GM18909 (cell line): ENCODE measurements around the gene APOBEC3B.
A peak's percentile ranks its signal among the peaks of the same experiment; 100 is the strongest.
"Not testable (repeated sequence)": the region's sequence is repeated elsewhere in the genome, so short reads cannot be mapped to it uniquely, and the experiment has no call there.

Experiments used
- ATAC-seq: cut with Tn5 transposase; IDR thresholded peaks from one replicate; pipeline ENCODE4 v1.9.1; 2021; ENCODE audit warnings: mild to moderate bottlenecking; ENCODE audit not compliant: unreplicated experiment, poor library complexity

Gene APOBEC3B

GRCh38 chr22:38965614-38966379 lies 16.4 kb upstream of the APOBEC3B start:
- no peak for ATAC-seq

DNA sequence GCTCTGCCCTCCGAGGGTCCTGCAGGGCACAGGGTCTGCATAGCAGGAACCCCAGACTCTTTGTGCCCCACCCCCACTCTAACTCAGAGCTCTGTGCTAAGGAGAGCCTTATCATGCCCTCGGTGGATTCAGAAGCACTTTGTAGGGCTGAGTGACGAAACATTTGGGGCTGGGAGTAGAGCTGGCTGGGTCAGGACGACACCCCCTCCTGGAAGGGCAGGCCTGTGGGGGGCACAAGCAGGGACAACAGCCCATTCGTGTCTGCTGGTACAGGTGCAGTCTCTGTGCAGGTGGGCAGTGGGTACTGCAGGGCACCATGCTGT lies 15.8 kb upstream of the APOBEC3B start:
- no peak for ATAC-seq

- ATAC-seq = no peak
Measured at GRCh38 chr22:38966942-38967341, 15.2 kb upstream of the APOBEC3B start.

DNA sequence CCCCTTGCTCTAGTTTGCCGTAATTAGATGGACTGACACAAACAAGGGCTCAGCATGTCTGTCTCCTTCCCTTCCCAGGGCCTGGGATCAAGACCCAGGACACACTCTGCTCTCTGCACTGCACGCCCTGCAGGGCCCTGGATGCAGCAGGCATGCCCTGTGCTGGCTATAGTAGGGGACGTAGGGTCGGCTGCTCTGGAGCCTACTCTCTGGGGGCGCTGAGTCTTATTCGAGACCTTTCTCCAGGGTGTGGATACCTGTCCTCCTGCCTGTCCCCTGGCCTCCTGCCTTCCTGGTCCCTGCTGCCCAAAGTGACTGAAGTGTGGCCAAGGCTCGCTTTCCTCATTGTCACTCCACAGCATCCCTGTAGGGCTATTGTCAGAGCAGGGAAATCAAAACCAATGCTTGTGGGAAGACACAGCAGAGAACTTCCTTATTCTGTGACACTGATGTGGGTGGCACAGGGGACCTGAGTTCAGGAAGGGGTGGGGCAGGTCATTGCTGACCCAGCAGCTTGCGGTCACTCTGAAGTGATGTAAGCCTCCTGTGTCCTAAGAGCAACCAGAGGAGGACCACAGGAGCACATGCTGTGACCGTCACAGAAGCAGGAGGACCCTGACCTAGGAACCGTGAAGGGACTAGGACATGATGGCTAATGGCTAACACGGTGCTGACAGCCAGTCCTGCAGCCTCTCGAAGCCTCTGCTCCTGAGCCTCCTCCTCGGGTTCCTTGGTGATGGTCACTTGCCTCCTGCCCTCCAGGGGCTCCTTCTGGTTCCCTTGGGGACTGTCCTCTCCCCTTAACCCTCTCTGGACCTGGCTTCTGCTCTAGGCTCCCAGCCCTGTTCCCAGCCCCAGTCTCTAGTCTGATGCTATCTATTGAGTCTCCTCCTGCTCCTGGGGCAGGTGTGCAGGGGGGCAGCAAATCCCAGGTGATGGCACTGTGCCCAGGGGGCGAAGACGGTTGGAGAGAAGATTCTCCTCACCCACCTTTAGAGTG lies 14.4 kb upstream of the APOBEC3B start:
- ATAC-seq = no peak

GRCh38 chr22:38968801-38969200 lies 13.3 kb upstream of the APOBEC3B start:
- no peak for ATAC-seq

DNA sequence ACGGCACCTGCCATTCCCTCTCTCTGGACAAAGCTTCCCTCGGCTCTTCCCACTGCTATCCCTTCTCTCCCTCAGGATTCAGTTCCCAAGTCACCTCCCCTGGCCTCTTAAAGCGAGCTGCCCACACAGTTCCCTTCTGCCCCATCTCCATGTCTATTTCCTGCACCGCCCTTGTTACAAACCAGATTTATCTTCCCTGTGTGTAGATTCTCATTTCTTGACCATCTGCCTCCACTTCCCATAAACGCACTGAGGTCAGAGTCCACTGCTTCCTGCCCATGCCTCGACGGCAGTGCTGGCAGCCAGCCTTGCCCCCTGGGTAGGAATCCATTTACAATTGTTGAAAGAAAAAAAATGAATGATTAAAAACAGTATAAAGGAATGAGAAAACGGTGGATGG lies 11.6 kb upstream of the APOBEC3B start:
- no peak for ATAC-seq

DNA sequence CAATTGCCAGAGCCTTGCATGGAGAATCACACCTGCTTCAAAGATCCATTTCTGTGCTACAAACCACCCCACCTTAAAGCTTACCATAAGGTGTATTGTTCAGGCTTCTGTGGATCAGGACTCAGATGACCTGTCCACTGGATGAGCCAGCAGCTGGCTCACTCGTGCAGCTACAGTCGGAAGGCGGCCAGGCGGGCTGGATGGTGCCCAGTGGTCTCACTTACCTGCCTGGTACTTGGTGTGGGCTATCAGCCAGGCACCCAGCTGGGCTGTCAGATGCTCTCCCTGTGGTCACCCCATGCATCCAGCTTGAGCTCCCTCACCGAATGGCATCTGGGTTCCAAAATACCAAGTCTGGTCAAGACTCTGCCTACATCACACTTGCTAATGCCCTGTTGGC lies 10.9 kb upstream of the APOBEC3B start:
- no peak for ATAC-seq

- ATAC-seq = no peak
Measured at GRCh38 chr22:38971791-38972190, 10.4 kb upstream of the APOBEC3B start.

DNA sequence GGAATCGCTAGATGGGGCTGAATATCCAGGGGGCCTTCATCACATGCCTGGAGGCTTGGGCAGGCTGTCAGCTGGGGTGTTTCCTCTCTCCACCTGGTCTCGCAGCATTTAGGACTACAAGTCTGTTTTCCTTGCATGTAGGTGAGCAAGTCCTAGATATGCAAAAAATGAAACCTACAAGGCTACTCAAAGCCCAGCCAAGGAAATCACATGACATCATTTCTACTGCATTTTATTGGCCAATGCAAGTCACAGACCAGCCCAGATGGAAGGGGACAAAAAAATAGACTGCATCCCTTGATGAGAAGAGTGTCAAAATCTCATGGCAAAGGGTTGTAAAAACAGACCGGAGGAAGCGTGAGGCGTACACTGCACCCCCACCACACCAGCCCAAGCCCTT lies 9.6 kb upstream of the APOBEC3B start:
- no peak for ATAC-seq

DNA sequence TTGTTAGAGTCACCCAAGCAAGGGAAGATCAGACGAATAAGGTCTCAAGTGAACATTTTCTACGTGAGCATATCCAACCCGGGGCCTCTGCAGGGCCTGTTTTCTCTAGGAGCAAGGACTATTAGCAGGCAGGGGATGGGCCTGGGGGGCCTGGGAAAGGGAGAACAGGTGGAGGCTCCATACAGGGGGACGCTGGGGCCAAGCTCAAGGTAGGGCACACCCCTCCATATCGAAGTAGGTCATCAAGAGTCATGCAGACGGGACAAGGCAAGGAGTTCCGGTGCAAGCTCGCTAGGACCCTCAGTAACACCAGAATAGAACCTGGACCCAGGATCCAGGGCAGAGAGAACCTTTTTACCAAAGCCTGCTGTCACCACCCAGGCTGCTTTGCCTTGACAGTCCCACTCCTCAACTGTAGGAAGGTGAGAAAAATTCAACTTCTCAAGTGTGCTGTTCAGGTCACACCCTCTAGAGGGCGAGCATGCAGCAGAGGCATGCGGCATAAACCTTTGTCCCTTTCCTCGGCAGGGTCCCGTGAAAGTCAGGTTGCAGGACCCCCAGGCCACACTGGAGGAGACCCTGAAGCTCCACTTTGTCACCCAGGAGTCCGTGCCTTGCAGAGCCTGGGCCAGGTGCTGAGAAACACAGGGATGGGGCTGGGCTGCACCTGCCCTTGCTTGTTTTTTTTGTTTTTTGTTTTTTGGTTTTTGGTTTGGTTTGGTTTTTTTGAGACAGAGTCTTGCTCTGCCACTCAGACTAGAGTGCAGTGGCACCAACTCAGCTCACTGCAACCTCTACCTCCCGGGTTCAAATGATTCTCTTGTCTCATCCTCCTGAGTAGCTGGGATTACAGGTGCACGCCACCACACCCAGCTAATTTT lies 8.6 kb upstream of the APOBEC3B start:
- no peak for ATAC-seq

- no peak for ATAC-seq
Measured at GRCh38 chr22:38974170-38974825, 7.8 kb upstream of the APOBEC3B start.

DNA sequence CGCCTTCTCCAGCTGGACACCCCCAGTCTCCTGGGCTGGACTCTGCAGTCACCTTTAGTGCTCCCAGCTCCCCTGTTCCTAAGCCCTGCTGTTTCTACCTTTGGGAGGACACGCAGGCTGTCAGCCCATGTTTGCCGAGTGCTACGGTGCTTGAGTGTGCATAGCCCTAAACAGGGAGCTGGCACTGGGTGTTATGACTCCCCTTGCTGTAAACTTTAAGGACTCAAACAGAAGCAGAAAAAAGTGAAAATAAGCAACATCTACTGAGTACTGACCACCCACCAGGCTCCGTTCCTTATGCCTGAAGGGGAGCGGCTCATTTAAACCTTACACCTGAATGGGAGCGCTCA lies 7.3 kb upstream of the APOBEC3B start:
- no peak for ATAC-seq

- ATAC-seq = not testable (repeated sequence)
Measured at GRCh38 chr22:38977289-38977688, 4.9 kb upstream of the APOBEC3B start.

- ATAC-seq = not testable (repeated sequence)
Measured at GRCh38 chr22:38980587-38980986, 1.6 kb upstream of the APOBEC3B start.

GRCh38 chr22:38981005-38981991 lies 849 bp upstream of the APOBEC3B start:
- ATAC-seq = peak; percentile 4

DNA sequence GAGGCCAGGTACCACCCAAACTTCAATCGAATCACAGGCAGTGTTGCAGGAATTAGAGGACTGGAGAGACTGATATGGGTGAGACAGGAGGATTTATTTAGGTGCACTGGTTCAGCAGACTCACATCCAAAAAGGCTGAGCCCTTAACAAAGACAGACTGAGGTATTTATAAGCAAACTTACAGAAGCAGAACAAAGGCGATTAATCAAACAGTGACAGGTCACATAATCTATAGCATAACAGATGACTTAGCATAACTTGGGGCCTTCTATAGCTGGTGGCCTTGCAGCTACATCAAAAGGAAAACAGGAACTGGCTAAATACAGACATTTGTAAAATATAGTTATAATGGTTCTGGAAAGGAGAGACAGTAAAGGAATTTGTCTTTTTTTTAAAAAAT lies 2.1 kb downstream of the APOBEC3B start:
- no peak for ATAC-seq

- ATAC-seq = peak; percentile 69
Measured at GRCh38 chr22:38984784-38985757, 2.9 kb downstream of the APOBEC3B start.

DNA sequence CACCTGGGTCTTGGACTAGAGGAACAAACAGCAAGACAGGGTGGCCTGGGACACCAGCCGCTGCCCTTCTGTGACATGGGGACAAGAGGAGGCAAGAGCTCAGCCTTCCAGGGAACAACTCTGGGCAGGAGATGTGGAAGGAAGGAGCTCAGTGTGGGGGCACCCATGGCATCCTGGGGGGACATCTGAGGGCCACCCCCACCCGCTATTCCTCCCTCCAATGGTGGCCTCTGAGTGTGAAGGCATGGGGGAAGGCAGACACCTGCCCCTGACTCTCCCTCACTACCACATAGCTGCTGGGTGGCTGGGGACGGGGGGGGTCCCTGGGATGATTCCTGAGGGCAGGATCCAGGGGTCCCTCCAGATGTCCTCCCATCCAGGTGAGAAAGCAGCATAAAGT lies 4.5 kb downstream of the APOBEC3B start:
- ATAC-seq = no peak
